Vagina (tissue), 2 donors: Measurements from ENCODE around the gene LECT2.

ENCODE experiments used
- CTCF ChIP-seq, 3 experiments: fragments of 450-650 bp in 2 of 3; fragments of 200-600 bp in 1 of 3; sonication (generic) in 1 of 3; IDR thresholded peaks; one replicate each; pipeline ENCODE4 v1.5.1; 2017 to 2019; ENCODE audit warnings: antibody characterized with exemption in 3 of 3, mild to moderate bottlenecking in 2 of 3, moderate library complexity in 2 of 3
- POLR2A ChIP-seq, 2 donors: fragments of 450-650 bp; IDR thresholded peaks; one replicate each; pipeline ENCODE4 v1.6.1; 2017; ENCODE audit warnings: antibody characterized with exemption in 2 of 2, mild to moderate bottlenecking in 2 of 2, moderate library complexity in 2 of 2
- POLR2AphosphoS5 ChIP-seq, 2 donors: sonication (generic); formaldehyde crosslinking; IDR thresholded peaks; one replicate each; pipeline ENCODE4 v1.9.0; 2017; ENCODE audit warnings: antibody characterized with exemption in 2 of 2, mild to moderate bottlenecking in 2 of 2, low read depth in 1 of 2; ENCODE audit not compliant: insufficient read depth in 1 of 2

GRCh38 chr5:135973323-135974020 lies 18.7 kb upstream of the LECT2 start:
- TF ChIP-seq CTCF (IDR thresholded peaks at IDR 0.05) (no peak), POLR2A (IDR thresholded peaks at IDR 0.05) (no peak), POLR2AphosphoS5 (IDR thresholded peaks at IDR 0.05; ENCODE audit: insufficient read depth in 1 of 2, low read depth in 1 of 2) (no peak)
